Endothelial cell (in vitro differentiated cells): ENCODE data around the gene LRIG1. TPM values are rescaled to one million over a fixed set of nuclear protein-coding genes. Genes with fewer than 3 reads are reported as not detected.

ENCODE experiments used
- DNase-seq: peaks from one replicate; pipeline ENCODE4 v3.0.0; 2021; ENCODE audit warnings: low spot score
- H3K27ac Mint-ChIP-seq: one replicate; pipeline ENCODE4 v1.8.0; 2021; ENCODE audit warnings: mixed read lengths, inconsistent platforms; ENCODE audit not compliant: unreplicated experiment
- H3K27me3 Mint-ChIP-seq: one replicate; pipeline ENCODE4 v1.8.0; 2021; ENCODE audit warnings: mild to moderate bottlenecking, moderate library complexity, mixed read lengths, inconsistent platforms; ENCODE audit not compliant: unreplicated experiment
- H3K36me3 Mint-ChIP-seq: one replicate; pipeline ENCODE4 v1.8.0; 2021; ENCODE audit warnings: mild to moderate bottlenecking, low read depth, mixed read lengths, inconsistent platforms; ENCODE audit not compliant: unreplicated experiment
- H3K4me1 Mint-ChIP-seq: one replicate; pipeline ENCODE4 v1.8.0; 2021; ENCODE audit warnings: mild to moderate bottlenecking, mixed read lengths, inconsistent platforms; ENCODE audit not compliant: unreplicated experiment
- H3K4me3 Mint-ChIP-seq: one replicate; pipeline ENCODE4 v1.8.0; 2021; ENCODE audit warnings: mild to moderate bottlenecking, mixed read lengths, inconsistent platforms; ENCODE audit not compliant: unreplicated experiment
- H3K9me3 Mint-ChIP-seq: one replicate; pipeline ENCODE4 v1.8.0; 2021; ENCODE audit warnings: mixed read lengths, inconsistent platforms; ENCODE audit not compliant: unreplicated experiment
- total RNA-seq: library from RNA; stranded (reverse); fragmentation: NEBNext Ultra II Directional; extraction: Animal tissue kit (Norgen Biotek cat#: 25700); gene quantifications from one replicate; pipeline ENCODE4 v1.2.1, GENCODE V29; 2021; ENCODE audit not compliant: unreplicated experiment
- TF ChIP-seq, protein P1 (sequence below): fragments of 200-600 bp; sonication (generic); IDR thresholded peaks from one replicate; pipeline ENCODE4 v1.5.0; 2021; ENCODE audit warnings: antibody characterized with exemption; ENCODE audit not compliant: unreplicated experiment

LRIG1 gene
- total RNA-seq, 1 donor from 2014 or later = 25.1 TPM

DNA sequence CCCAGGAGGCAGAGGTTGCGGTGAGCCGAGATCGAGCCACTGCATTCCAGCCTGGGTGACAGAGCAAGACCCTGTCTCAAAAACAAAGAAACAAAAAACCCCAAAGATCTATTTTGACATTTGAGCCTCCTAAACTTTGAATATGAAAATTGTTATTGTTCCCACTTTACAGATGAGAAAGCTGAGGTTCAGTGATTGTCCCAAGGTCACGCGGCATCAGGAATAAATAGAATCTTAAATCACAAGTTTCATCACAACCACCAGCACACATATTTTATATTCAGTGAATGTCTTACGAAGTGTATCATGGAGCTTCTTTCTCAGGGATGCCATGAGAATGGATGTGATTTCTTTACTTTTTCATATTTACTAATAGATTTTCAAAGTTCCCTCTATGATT is 5.3 kb upstream of the LRIG1 start:
- Mint-ChIP-seq H3K4me1 (peaks cover 3% of the 10 kb centered on the region), H3K9me3 (no peaks in the 10 kb centered on the region), H3K27ac (no peak overlapping the region), H3K36me3 (peaks cover 4% of the 10 kb centered on the region), H3K27me3 (peaks cover 2% of the 10 kb centered on the region), H3K4me3 (no peak overlapping the region)
- TF ChIP-seq, protein P1, sequence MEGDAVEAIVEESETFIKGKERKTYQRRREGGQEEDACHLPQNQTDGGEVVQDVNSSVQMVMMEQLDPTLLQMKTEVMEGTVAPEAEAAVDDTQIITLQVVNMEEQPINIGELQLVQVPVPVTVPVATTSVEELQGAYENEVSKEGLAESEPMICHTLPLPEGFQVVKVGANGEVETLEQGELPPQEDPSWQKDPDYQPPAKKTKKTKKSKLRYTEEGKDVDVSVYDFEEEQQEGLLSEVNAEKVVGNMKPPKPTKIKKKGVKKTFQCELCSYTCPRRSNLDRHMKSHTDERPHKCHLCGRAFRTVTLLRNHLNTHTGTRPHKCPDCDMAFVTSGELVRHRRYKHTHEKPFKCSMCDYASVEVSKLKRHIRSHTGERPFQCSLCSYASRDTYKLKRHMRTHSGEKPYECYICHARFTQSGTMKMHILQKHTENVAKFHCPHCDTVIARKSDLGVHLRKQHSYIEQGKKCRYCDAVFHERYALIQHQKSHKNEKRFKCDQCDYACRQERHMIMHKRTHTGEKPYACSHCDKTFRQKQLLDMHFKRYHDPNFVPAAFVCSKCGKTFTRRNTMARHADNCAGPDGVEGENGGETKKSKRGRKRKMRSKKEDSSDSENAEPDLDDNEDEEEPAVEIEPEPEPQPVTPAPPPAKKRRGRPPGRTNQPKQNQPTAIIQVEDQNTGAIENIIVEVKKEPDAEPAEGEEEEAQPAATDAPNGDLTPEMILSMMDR = no peak
- DNase-seq = no peak

DNA sequence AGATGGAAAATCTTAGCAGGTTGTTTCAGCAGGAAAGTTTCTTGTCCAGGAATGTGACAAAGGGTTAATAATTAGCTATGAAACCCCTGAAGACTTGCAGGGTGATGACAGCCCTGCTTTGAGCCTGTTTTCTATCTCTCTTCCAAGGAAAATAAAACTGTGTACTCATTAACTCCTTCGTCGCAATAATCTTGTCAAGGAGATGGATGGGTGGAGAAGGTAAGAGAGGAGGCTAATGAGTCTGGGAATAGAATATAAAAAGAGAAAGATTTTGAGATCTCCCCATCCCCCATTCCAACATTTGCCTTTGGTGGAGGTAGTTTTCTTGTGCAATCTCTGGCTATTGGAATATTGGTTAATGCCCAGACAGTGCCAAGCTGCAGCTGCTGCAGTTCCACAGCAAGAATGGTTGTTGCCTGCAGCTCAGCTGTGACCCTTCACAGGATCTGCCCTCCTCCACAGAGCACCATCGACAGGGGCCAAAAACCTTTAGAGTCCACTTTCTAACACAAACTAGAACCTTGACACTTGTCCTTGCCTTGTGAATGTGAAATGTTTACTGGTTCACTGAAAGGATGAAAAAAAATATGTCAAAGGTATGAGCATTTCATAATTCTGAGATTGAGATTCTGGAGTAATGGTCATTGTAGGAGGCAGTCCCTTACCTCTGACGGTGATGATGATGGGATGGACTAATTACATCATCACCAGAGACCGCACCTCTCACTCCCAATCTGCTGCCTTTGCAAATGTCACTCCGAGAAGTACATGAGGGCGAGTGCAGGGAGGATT is 4.2 kb upstream of the LRIG1 start:
- DNase-seq = no peak

DNA sequence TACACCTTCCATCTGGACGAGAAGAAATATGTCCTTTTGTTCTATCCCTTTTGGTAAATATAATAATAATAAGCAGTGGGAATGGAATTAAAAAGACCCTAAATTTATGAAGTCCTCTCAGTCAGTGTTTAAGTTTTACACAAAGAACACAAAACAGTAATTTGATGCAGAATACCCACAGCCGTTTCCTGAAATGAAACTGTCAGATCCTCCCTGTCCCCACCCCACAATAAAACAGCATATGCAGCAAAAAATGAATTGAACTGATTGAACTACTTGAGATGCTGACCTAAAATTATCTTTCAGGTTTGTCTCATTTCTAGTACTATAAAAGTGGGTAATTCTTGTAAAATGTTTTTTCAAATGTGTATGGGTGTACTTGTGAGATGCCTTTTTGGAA is 2.2 kb upstream of the LRIG1 start:
- no peak overlapping the region for H3K4me3 Mint-ChIP-seq
- no peak overlapping the region for H3K27ac Mint-ChIP-seq
- no peak for DNase-seq
- peaks cover 4% of the 10 kb centered on the region for H3K36me3 Mint-ChIP-seq
- H3K9me3 Mint-ChIP-seq = no peaks in the 10 kb centered on the region
- peaks cover 18% of the 10 kb centered on the region for H3K4me1 Mint-ChIP-seq
- TF ChIP-seq, protein P1 = no peak
- H3K27me3 Mint-ChIP-seq = peaks cover 6% of the 10 kb centered on the region

More for the DNA sequence above, 4.2 kb upstream of the LRIG1 start:
- Mint-ChIP-seq H3K27ac (no peak overlapping the region), H3K4me1 (peaks cover 3% of the 10 kb centered on the region), H3K4me3 (no peak overlapping the region), H3K36me3 (peaks cover 4% of the 10 kb centered on the region), H3K9me3 (no peaks in the 10 kb centered on the region), H3K27me3 (peaks cover 2% of the 10 kb centered on the region)
- TF ChIP-seq, protein P1 = no peak

DNA sequence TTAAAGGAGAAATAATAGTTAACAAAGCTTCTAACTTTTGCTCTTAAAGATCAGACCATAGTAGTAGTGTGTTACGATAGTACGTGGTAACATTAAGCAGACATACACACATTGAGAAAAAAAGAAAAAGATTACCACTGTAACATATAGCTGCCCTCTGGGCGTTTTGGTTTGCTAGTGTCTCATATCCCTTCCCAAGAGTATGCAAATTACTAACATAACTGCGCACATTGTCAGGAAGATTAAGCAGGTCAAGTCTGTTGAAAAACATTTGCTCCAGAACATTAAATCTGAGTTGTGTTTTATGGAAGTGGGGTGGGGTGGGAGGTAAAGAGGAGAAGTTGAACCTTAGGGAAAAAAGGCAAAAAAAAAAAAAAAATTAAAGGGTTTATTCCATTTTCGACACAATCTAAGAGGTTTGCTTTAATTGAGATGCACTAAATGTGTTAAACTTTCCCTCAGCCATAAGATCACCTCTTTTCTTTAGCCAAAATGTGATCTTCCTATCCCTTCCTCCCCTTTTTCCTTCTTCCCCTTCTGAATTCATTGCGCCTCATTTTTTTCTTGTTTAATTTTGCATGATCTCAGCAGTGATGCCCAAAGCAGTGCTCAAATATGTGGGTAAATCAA is 1.5 kb upstream of the LRIG1 start:
- Mint-ChIP-seq H3K9me3 (no peaks in the 10 kb centered on the region), H3K4me1 (peaks cover 18% of the 10 kb centered on the region), H3K4me3 (no peak overlapping the region), H3K36me3 (peaks cover 4% of the 10 kb centered on the region), H3K27me3 (peaks cover 6% of the 10 kb centered on the region), H3K27ac (no peak overlapping the region)
- DNase-seq = no peak
- TF ChIP-seq, protein P1 = no peak
